GM12891 (cell line): ENCODE data around the gene OCA2.

Source experiments
- DNase-seq: peaks from one replicate; pipeline ENCODE4 v3.0.0; 2011; ENCODE audit warnings: low spot score; ENCODE audit not compliant: insufficient read length
- FAIRE-seq: peaks from 2 replicates; lab custom pipeline; 2011; peaks lifted over from hg19 to GRCh38; lab: Jason Lieb, UNC
- PAX5 ChIP-seq: IDR thresholded peaks from 2 replicates; pipeline ENCODE4 v1.6.1; 2011; ENCODE audit warnings: low read length, moderate library complexity, mild to moderate bottlenecking; ENCODE audit not compliant: insufficient read depth, severe bottlenecking
- POLR2A ChIP-seq: IDR thresholded peaks from 2 replicates; pipeline ENCODE4 v1.6.1; 2011; ENCODE audit warnings: low read depth, low read length, control low read depth
- POLR2AphosphoS5 ChIP-seq: IDR thresholded peaks from 2 replicates; pipeline ENCODE4 v1.6.1; 2011; ENCODE audit warnings: low read depth, low read length, control low read depth
- POU2F2 ChIP-seq: IDR thresholded peaks from 2 replicates; pipeline ENCODE4 v1.6.1; 2011; ENCODE audit warnings: low read depth, mild to moderate bottlenecking, control low read depth, low read length, moderate library complexity
- SPI1 ChIP-seq: IDR thresholded peaks from 2 replicates; pipeline ENCODE4 v1.6.1; 2011; ENCODE audit warnings: low read depth, low read length, control low read depth
- TAF1 ChIP-seq: IDR thresholded peaks from 2 replicates; pipeline ENCODE4 v1.6.1; 2011; ENCODE audit warnings: low read depth, low read length, control low read depth

OCA2 gene

DNA sequence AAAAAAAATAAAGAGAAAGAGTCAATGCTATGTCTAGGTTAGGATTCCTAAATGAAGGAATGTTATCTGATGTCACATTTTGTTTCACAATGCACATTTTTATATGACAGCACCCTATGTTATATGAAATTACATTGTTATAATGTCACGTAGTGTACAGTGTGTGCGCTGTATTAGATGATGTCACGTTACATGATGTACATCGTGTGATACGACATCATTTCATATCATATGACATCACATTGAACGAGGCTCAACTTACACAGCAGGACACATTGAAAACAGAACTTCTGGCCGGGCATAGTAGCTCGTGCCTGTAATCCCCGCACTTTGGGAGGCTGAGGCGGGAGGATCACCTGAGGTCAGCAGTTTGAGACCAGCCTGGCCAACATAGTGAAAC lies 150.0 kb downstream of the OCA2 start:
- FAIRE-seq = no peak
- no peak for TF ChIP-seq POLR2A
- no peak for TF ChIP-seq PAX5
- TF ChIP-seq TAF1 = no peak
- TF ChIP-seq SPI1 = no peak
- DNase-seq = no peak

DNA sequence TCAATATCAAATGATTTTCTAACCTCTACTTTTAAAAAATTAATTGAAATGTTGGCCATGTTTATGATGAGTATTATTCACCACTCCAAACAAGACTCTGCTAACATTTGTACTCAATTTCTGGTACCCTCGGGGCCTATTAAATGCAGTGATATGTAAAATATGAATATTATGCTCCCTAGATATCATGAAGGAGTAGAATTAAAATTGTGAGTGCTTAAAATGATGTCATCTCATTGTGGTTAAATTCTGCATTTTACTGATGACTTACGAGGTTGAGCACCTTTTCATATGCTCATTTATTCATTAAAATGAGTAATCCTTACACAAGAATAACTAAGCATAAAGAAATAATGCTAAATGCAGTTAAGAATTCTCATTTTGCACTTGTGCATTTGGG lies 159.9 kb downstream of the OCA2 start:
- FAIRE-seq = no peak
- no peak for DNase-seq
- TF ChIP-seq POU2F2 (no peak), TAF1 (no peak), POLR2AphosphoS5 (no peak), POLR2A (no peak), PAX5 (no peak), SPI1 (no peak)

DNA sequence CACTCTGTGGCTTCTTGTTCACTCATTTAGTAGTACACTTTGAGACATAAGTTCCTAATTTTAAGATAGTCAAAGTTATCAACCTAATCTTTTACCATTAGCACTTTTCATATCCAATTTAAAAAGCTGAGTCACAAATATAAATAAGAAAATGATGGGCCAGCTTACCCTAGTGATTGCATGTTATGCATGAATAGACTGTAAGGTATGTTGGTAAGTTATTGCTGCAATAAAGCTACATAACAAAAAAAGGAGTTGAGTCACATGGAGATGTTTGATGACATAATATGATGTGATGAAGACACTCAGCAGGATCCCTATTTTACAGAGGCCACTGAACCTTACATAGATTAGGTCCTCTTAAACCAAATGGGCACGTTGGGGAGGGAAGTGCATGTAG lies 161.3 kb downstream of the OCA2 start:
- TF ChIP-seq PAX5 (no peak), POU2F2 (no peak), TAF1 (no peak), SPI1 (no peak), POLR2AphosphoS5 (no peak), POLR2A (no peak)
- FAIRE-seq (no peak), DNase-seq (no peak)

DNA sequence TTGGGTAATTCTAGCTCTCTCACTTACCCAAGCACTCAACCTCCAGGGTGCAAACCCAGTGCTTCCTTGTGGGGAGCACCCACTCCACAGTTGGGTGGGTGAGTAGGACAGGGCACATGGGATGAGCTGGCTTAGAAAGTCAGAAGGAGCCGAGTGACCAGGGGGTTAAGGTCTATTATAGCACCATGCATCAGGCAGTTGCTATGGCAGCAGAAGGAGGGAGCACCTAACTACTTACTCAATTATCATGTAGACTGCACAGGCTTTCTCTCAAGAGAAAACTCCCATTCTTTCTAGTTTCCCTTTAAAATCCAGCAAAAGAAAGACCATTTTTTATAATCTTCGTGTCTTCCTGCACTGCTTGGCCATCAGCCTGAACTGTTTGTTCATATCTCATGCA lies 163.0 kb downstream of the OCA2 start:
- TF ChIP-seq POU2F2 (no peak), PAX5 (no peak), TAF1 (no peak), SPI1 (no peak), POLR2AphosphoS5 (no peak), POLR2A (no peak)
- FAIRE-seq = no peak
- DNase-seq = no peak

DNA sequence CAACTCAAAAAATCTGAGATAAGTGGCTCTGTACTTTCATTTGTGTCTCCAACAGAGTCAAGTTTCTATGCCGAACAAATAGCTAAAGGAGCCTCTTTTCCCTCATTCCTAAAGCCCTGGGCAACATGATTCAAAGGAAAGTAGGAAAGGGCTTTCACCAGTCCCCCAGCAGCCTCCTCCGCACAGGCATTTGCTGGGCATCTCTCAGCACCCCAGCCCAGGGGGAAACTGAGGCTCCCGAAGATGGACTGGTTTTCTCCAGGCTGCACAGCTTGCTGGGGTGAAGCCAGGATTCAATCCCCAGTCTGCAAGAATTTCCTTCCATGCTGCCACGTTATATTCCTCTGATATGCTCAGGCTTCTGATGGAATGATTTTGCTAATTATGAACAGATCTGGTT lies 163.8 kb downstream of the OCA2 start:
- no peak for FAIRE-seq
- no peak for TF ChIP-seq POU2F2
- no peak for TF ChIP-seq SPI1
- no peak for TF ChIP-seq POLR2A
- no peak for TF ChIP-seq POLR2AphosphoS5
- TF ChIP-seq PAX5 = no peak
- no peak for TF ChIP-seq TAF1

DNA sequence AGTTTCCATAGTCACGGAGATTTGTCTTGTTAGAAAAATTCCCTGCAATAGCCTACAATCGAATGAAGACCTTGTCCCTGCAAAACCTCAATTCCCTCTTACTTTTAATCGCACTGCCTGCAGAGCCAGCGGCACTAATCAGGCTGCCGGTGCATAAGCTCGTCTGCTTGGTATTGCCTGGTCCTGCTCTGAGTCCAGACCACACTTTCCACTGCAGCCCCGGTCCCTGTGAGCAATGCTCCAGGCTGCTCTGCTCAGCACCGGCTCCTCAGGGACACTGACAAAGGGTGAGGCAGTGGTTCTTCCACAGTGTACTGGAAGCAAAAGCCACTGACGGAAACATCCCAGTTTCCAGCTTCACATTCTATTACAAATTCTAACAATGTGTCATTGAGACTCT lies 164.3 kb downstream of the OCA2 start:
- TF ChIP-seq PAX5 (no peak), POLR2AphosphoS5 (no peak), TAF1 (no peak), SPI1 (no peak), POU2F2 (no peak), POLR2A (no peak)
- FAIRE-seq (no peak), DNase-seq (no peak)

More for the DNA sequence above, 163.8 kb downstream of the OCA2 start:
- DNase-seq = no peak

DNA sequence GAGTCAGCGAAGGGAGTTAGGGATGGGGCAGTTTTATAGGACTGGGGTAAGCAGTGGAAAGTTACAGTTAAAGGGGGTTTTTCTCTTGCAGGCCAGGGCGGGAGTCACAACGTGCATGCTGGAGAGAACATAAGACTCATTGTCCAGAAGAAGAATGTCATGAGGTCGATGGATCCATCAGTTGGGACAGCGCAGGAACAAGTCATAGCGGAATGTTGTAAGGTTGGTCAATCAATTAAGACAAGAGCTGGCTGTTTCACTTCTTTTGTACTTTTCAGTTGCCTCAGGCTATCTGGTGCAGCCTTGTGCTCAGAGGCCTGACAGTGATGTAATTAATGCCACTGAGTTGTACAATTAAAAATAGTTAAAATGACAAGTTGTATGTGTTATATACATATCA lies 165.6 kb downstream of the OCA2 start:
- FAIRE-seq (no peak), DNase-seq (no peak)
- TF ChIP-seq POLR2A (no peak), TAF1 (no peak), POLR2AphosphoS5 (no peak), PAX5 (no peak), SPI1 (no peak), POU2F2 (no peak)

DNA sequence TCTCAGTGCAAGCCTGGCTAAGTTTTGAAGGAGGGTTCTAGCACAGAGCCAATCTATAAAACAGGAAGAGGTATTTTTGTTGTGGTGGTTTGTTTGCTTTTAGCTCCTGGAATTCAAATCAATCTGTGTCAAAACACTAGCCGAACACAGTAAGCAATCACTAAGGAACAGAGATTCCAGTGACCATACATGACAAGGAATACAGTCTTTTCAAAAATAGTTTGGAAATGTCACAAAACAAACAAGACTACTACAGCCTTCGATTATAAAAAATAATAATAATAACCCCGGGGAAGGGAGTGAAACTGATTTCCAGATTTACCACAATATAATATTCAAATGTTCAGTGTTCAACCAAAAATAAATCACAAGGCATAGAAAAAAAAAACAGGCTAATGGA lies 166.5 kb downstream of the OCA2 start:
- FAIRE-seq (no peak), DNase-seq (no peak)
- TF ChIP-seq SPI1 (no peak), TAF1 (no peak), POLR2AphosphoS5 (no peak), POU2F2 (no peak), POLR2A (no peak), PAX5 (no peak)

DNA sequence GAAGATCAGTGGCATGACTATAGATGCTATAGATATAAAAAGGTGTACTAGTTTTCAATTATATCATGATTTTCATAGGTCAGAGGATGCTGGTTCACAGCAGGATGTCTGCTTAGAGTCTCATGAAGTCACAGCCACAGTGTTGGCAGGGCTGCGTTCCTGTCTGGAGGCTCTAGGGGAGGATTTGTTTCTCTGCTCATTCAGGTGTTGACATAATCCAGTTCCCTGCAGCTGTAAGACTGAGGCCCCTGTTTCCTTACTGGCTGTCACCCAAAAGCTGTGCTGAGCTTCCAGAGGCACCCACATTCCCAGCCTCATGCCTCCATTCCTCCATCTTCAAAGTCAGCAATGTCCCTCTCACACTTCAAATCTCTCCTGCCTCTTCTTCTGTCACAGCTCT lies 170.7 kb downstream of the OCA2 start:
- DNase-seq (no peak), FAIRE-seq (no peak)
- TF ChIP-seq PAX5 (no peak), POLR2AphosphoS5 (no peak), TAF1 (no peak), POU2F2 (no peak), SPI1 (no peak), POLR2A (no peak)

DNA sequence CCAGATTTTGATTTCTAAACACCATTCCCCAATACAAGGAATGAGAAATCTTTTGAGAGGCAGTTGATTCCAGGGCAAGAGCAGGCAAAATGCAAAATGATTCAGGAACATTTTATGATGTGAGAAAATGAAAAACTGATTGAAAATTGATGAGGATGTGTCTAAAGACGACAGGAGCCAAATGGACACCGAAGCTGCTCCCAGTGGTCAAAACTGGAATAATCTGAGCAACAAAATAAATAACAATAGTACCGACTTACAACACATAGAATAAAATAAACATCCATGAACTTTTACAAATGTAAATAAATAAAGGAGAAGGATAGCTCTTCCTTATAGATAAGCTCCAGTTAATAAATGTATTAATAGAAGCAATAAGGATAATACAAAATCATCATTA lies 186.8 kb downstream of the OCA2 start:
- FAIRE-seq = no peak
- no peak for DNase-seq
- TF ChIP-seq SPI1 = no peak

DNA sequence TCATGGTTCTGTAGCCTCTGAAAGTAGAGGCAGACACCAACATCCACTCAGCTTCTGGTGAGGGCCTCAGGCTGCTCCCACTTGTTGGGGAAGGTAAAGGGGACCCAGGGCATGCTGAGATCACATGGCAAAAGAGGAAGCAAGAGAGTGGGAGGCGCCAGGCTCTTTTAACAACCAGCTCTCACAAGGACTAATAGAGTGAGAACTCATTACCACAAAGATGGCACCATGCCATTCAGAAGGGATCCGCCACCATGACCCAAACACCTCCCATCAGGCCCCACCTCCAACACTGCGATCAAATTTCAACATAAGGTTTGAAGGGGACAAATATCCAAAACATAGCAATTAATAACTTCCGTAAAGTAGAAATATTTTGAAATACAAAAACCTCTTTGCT lies 192.3 kb downstream of the OCA2 start:
- FAIRE-seq (no peak), DNase-seq (no peak)
- TF ChIP-seq TAF1 (no peak), POU2F2 (no peak), PAX5 (no peak), POLR2AphosphoS5 (no peak), SPI1 (no peak), POLR2A (no peak)
